Tibial nerve (tissue), 4 donors: ENCODE measurements around the gene DENND1A. TPM values are rescaled to one million over a fixed set of nuclear protein-coding genes. Genes with fewer than 3 reads are reported as not detected.

Experiments
- DNase-seq, 2 donors: peaks; one replicate each; pipeline ENCODE4 v3.0.0-alpha.2; 2019; ENCODE audit warnings: low spot score in 2 of 2
- H3K27ac ChIP-seq, 4 donors: fragments of 200-600 bp; sonication (generic) in 3 of 4; one replicate each; pipeline ENCODE4 v1.5.1; 2017 to 2019; ENCODE audit warnings: mild to moderate bottlenecking in 1 of 4
- H3K27me3 ChIP-seq, 2 donors: fragments of 200-600 bp; sonication (generic) in 1 of 2; one replicate each; pipeline versions ENCODE4 v1.5.1 to v1.6.0; 2017 to 2019
- H3K36me3 ChIP-seq, 3 donors: fragments of 200-600 bp; sonication (generic); one replicate each; pipeline ENCODE4 v1.5.1; 2018 to 2019
- H3K4me1 ChIP-seq, 4 donors: fragments of 200-600 bp; sonication (generic) in 3 of 4; one replicate each; pipeline ENCODE4 v1.5.1; 2017 to 2019
- H3K4me3 ChIP-seq, 4 donors: fragments of 200-600 bp; sonication (generic) in 3 of 4; one replicate each; pipeline ENCODE4 v1.5.1; 2017 to 2019; ENCODE audit warnings: mild to moderate bottlenecking in 1 of 4, moderate library complexity in 1 of 4
- H3K9me3 ChIP-seq, 4 donors: fragments of 200-600 bp; sonication (generic) in 3 of 4; one replicate each; pipeline ENCODE4 v1.5.1; 2017 to 2019
- CTCF ChIP-seq, 5 experiments: fragments of 200-600 bp in 3 of 5; fragments of 450-650 bp in 2 of 5; sonication (generic) in 3 of 5; IDR thresholded peaks; one replicate each; pipeline ENCODE4 v1.5.1; 2016 to 2019; ENCODE audit warnings: antibody characterized with exemption in 5 of 5, mild to moderate bottlenecking in 3 of 5, moderate library complexity in 2 of 5
- EP300 ChIP-seq, 2 donors: sonication (generic); formaldehyde crosslinking; IDR thresholded peaks; one replicate each; pipeline ENCODE4 v1.6.1; 2017; ENCODE audit warnings: antibody characterized with exemption in 2 of 2, mild to moderate bottlenecking in 1 of 2
- POLR2A ChIP-seq, 2 donors: fragments of 450-650 bp; IDR thresholded peaks; one replicate each; pipeline ENCODE4 v1.6.1; 2017; ENCODE audit warnings: antibody characterized with exemption in 2 of 2, mild to moderate bottlenecking in 2 of 2, moderate library complexity in 2 of 2
- WGBS, 2 donors: methylation state at CpG; one replicate each; pipeline ENCODE4 v1.1.5; 2018; 5-methylcytosine and 5-hydroxymethylcytosine counted together
- total RNA-seq, 4 donors: library from RNA; depleted of rRNA; stranded (reverse); fragments of >200 nt; gene quantifications; one replicate each; pipeline ENCODE4 v1.1.0, GENCODE V29; 2016

DENND1A gene
- total RNA-seq, 4 donors from 2014 or later, result 17.5 to 34.8 (median 20.1) TPM

DNA sequence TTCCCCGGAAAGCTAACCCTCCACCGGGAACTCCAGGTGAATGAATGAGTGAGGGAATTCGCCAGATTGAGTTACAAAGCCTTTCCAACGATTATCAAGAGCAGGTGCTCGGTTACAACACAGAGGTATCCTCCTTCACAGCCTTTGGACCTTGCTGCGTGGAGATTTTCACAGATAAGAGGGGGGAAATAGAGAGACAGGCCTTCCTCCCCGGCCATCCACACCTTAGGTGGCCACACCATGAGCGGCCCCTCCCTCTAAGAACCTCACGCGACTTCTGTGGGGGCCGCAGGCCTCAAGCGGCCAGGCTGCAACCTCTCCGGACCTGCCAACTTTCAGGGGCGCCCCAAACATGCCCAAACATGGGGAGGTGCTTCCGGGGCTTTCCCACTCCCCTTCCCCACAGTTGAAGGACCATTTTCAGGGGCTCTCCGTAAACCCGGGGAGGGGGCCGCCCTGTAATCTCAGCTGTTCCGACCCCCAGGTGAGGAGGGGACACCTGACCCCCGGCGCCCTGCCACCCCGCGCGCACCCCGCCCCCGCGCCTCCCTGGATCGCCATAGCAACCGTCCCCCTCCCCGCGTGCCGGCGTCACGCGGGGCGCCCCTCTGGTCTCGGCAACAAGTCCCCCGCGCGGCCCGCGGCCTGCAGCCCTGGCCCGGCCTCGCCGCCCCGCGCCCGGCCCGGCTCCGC, 603 bp downstream of the DENND1A start:
- Histone ChIP-seq H3K4me3 (peak overlapping the region; percentile 46 to 78 (median 58)), H3K4me1 (peaks cover 0 to 31% (median 20%) of the 10 kb centered on the region in 4 donors), H3K27me3 (no peaks in the 10 kb centered on the region), H3K9me3 (no peaks in the 10 kb centered on the region), H3K36me3 (no peaks in the 10 kb centered on the region), H3K27ac (peak overlapping the region; percentile 44 to 82 (median 73))
- TF ChIP-seq CTCF (IDR thresholded peaks at IDR 0.05), result no peak
- TF ChIP-seq EP300 (IDR thresholded peaks at IDR 0.05), result no peak
- TF ChIP-seq POLR2A (IDR thresholded peaks at IDR 0.05), result no peak
- WGBS, 2 donors, result 8 to 10% methylated on average over 15 to 17 of the region's 50 CpGs
- DNase-seq, result no peak

DNA sequence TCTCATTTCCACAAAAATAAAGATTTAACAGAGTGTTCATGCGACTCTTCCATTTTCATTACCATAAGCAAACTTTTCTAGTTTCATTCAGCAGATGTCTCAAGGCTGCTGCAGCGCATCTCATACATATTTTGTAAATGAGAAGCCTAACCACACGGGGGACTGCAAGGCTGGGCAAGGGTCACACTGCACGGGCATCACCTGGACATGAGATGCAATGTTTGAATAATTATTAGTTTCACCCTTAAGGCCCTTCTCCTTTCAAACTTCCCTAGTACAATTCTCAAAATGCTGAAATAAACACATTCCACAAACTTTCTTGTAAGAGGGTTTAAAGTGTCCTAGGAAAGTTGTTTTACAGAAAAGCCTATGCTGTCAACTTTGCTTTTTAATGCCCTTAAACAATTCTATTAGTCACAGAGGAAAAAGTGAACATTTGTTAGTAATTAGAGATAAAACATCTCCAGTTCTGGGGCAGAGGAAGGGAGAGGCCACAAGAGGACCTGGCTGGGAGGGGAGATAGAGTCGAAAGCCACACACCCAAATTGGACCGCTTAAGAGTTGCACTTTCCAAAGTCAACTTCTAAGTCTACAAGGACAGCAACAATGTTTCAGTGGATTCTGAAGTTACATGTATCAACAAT, 1.3 kb downstream of the DENND1A start:
- WGBS, 2 donors, result 42 to 46% methylated on average over 6 of the region's 6 CpGs
- Histone ChIP-seq H3K4me1 (peaks cover 0 to 31% (median 20%) of the 10 kb centered on the region in 4 donors), H3K36me3 (no peaks in the 10 kb centered on the region), H3K27ac (peak overlapping the region in 3 of 4 donors; percentile 72 to 82 (median 74)), H3K27me3 (no peaks in the 10 kb centered on the region), H3K9me3 (no peaks in the 10 kb centered on the region), H3K4me3 (peak overlapping the region; percentile 46 to 78 (median 58))
- TF ChIP-seq POLR2A (IDR thresholded peaks at IDR 0.05) (no peak), EP300 (IDR thresholded peaks at IDR 0.05) (no peak), CTCF (IDR thresholded peaks at IDR 0.05) (no peak)
- peak in 1 of 2 donors; percentile 16 for DNase-seq

DNA sequence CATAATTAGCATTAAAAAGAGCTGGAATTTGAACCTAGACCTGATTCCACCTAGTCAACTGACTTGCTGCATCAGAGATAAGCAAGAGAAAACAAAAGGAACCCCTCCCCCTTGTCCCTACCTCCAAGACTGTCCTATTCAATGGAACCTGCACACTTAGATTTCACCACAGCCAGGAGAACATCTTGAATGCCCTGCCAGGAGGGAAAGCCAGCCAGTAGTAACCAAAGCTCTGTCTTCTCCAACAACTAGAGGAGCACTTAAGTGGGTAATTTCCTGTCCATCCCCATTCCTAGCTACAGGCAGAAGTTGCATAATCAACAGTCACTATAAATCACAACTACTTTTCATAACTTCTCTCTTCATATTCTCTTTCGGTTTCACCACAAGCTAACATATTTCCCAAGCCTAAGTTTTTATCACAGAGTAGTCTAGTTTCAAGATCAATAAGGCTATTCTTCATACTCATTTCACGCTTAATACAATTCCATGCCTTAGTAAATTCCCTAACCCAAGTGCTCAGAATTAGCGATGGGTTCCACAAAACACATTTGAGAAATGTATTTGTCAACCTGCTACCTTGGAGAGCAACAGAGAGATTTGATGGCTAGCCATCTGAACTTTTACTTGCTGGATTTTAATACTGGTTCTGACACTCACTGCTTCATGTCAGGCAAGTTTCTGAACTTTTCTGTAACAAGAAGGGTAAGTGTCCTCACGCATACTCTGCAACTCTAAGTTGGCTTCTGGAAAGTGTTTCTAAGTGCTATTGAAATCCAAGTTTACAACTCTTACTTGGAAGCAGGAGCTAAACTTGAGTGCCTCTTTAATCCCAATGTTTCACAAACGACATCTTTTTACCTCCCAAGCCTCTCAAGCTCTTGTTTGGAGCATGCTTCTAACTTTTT, 2.0 kb downstream of the DENND1A start:
- Histone ChIP-seq H3K9me3 (no peaks in the 10 kb centered on the region), H3K27ac (no peak overlapping the region), H3K36me3 (no peaks in the 10 kb centered on the region), H3K4me3 (peak overlapping the region in 1 of 4 donors; percentile 78), H3K4me1 (peaks cover 0 to 31% (median 20%) of the 10 kb centered on the region in 4 donors), H3K27me3 (no peaks in the 10 kb centered on the region)
- TF ChIP-seq EP300 (IDR thresholded peaks at IDR 0.05), result peak in 1 of 2 donors; percentile 58
- no peak for TF ChIP-seq POLR2A (IDR thresholded peaks at IDR 0.05)
- 45 to 53% methylated on average over 5 of the region's 5 CpGs for WGBS, 2 donors
- no peak for DNase-seq

DNA sequence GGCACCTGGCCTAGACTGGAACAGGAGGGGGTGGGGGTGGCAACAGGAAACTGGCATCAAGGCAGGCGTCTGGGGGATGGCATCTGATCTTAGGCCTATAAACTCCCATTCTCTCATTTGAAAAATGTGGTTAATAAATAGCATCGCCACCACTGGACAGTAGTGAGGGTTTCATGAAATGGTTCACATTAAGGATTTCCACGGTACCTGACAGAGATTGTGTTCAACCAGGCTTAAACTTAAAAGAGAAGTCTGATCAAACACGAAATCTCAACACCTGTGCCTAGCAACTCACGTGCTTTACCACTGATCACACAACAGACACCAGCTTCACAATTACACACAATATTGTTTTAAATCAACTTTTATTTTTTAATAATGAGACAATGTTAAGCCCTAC, 3.0 kb downstream of the DENND1A start:
- no peak for DNase-seq
- no peak for TF ChIP-seq POLR2A (IDR thresholded peaks at IDR 0.05)
- no peak for TF ChIP-seq EP300 (IDR thresholded peaks at IDR 0.05)
- TF ChIP-seq CTCF (IDR thresholded peaks at IDR 0.05), result no peak
- WGBS, 2 donors, result 91 to 95% methylated on average over 5 of the region's 5 CpGs

DNA sequence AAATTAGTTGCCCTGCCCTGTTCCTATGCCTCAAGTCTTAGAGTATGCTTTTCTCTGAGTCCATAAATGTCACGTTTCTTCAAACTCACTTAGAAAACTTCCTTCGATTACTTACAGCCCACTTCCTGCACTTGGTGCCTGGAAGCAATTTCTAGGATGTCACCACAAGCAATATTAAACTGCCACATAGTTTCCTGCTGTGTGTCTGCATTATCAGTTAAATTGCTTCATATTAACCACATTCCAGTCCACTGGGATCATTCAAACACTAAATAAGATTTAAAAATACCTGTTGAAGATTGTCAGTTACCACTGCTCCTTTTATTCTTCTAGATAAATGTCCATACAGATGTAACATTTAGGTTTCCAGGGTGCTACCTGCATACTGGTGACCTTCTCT, 4.1 kb downstream of the DENND1A start:
- Histone ChIP-seq H3K36me3 (no peaks in the 10 kb centered on the region), H3K27me3 (no peaks in the 10 kb centered on the region), H3K9me3 (no peaks in the 10 kb centered on the region), H3K4me3 (no peak overlapping the region), H3K4me1 (peaks cover 0 to 31% (median 20%) of the 10 kb centered on the region in 4 donors), H3K27ac (no peak overlapping the region)
- WGBS, 2 donors, result 67 to 72% methylated on average over 2 of the region's 2 CpGs
- no peak for DNase-seq
- no peak for TF ChIP-seq POLR2A (IDR thresholded peaks at IDR 0.05)
- no peak for TF ChIP-seq EP300 (IDR thresholded peaks at IDR 0.05)
- no peak for TF ChIP-seq CTCF (IDR thresholded peaks at IDR 0.05)

More for the DNA sequence above, 3.0 kb downstream of the DENND1A start:
- Histone ChIP-seq H3K27me3 (no peaks in the 10 kb centered on the region), H3K27ac (no peak overlapping the region), H3K4me1 (peaks cover 0 to 31% (median 20%) of the 10 kb centered on the region in 4 donors), H3K36me3 (no peaks in the 10 kb centered on the region), H3K9me3 (no peaks in the 10 kb centered on the region), H3K4me3 (no peak overlapping the region)
